Hepatocyte (in vitro differentiated cells): ENCODE results near the gene DLGAP4. TPM values are rescaled to one million over a fixed set of nuclear protein-coding genes. Genes with fewer than 3 reads are reported as not detected.

ENCODE experiments used
- DNase-seq: peaks from one replicate; pipeline ENCODE4 v3.0.0-alpha.2; 2016; ENCODE audit warnings: low spot score
- H2AFZ ChIP-seq: fragments of 200-600 bp; sonication (generic); 2 replicates; pipeline ENCODE4 v1.6.0; 2016; ENCODE audit warnings: antibody characterized with exemption, mild to moderate bottlenecking
- H3K27ac ChIP-seq: fragments of 200-600 bp; sonication (generic); 2 replicates; pipeline ENCODE4 v1.5.1; 2016; ENCODE audit warnings: mild to moderate bottlenecking
- H3K27me3 ChIP-seq: fragments of 200-600 bp; sonication (generic); 2 replicates; pipeline ENCODE4 v1.6.1; 2016
- H3K36me3 ChIP-seq: fragments of 200-600 bp; sonication (generic); replicated peaks from 2 replicates; pipeline ENCODE4 v1.5.1; 2016; ENCODE audit warnings: low read depth; ENCODE audit not compliant: insufficient read depth
- H3K4me1 ChIP-seq: fragments of 200-600 bp; sonication (generic); 2 replicates; pipeline ENCODE4 v1.5.1; 2016; ENCODE audit warnings: mild to moderate bottlenecking, moderate library complexity; ENCODE audit not compliant: insufficient read depth
- H3K4me2 ChIP-seq: fragments of 200-600 bp; sonication (generic); 2 replicates; pipeline ENCODE4 v1.6.0; 2016
- H3K4me3 ChIP-seq: fragments of 200-600 bp; sonication (generic); 2 replicates; pipeline ENCODE4 v1.5.1; 2016; ENCODE audit warnings: mild to moderate bottlenecking
- H3K79me2 ChIP-seq: fragments of 200-600 bp; sonication (generic); 2 replicates; pipeline ENCODE4 v1.6.0; 2017; ENCODE audit warnings: mild to moderate bottlenecking
- H3K9me2 ChIP-seq: fragments of 200-600 bp; sonication (generic); replicated peaks from 2 replicates; pipeline ENCODE4 v1.6.0; 2017; ENCODE audit warnings: mild to moderate bottlenecking; ENCODE audit not compliant: insufficient read depth
- H3K9me3 ChIP-seq: fragments of 200-600 bp; sonication (generic); 2 replicates; pipeline ENCODE4 v1.5.1; 2016; ENCODE audit warnings: low read depth, mild to moderate bottlenecking
- H4K20me1 ChIP-seq: fragments of 200-600 bp; sonication (generic); 2 replicates; pipeline ENCODE4 v1.6.0; 2016; ENCODE audit warnings: mild to moderate bottlenecking; ENCODE audit not compliant: insufficient read depth, poor library complexity, severe bottlenecking
- CTCF ChIP-seq: fragments of 200-600 bp; sonication (generic); IDR thresholded peaks from 2 replicates; pipeline ENCODE4 v1.5.1; 2016; ENCODE audit warnings: antibody characterized with exemption, mild to moderate bottlenecking; ENCODE audit not compliant: poor library complexity
- EZH2 ChIP-seq: fragments of 200-600 bp; sonication (generic); IDR thresholded peaks from 2 replicates; pipeline ENCODE4 v1.6.1; 2016; ENCODE audit warnings: antibody characterized with exemption, mild to moderate bottlenecking, borderline replicate concordance
- EZH2phosphoT487 ChIP-seq: fragments of 200-600 bp; sonication (generic); IDR thresholded peaks from one replicate; pipeline ENCODE4 v1.6.1; 2018; ENCODE audit warnings: antibody characterized with exemption, mild to moderate bottlenecking, low read depth, moderate library complexity; ENCODE audit not compliant: unreplicated experiment, severe bottlenecking
- WGBS: methylation state at CpG from one replicate; pipeline ENCODE4 v1.1.6; 2016; ENCODE audit warnings: low lambda C conversion rate; ENCODE audit errors: missing lambda C conversion rate; 5-methylcytosine and 5-hydroxymethylcytosine counted together
- polyA plus RNA-seq: library from polyadenylated mRNA; unstranded; fragments of >200 nt; fragmentation: Nextera tagmentation; extraction: Ambion mirVana; gene quantifications from 2 replicates; pipeline ENCODE4 v1.2.1, GENCODE V29; 2016
- total RNA-seq: library from RNA; depleted of rRNA; stranded (reverse); fragments of >200 nt; gene quantifications from 2 replicates; pipeline ENCODE4 v1.2.3, GENCODE V29; 2014

DLGAP4 gene
- total and polyA plus RNA-seq, 2 experiments from 2014 or later, result 16.5 to 39.4 TPM

- no peaks in the 10 kb centered on the region for H3K9me2 ChIP-seq
- H3K27ac ChIP-seq, result no peak overlapping the region
- H2AFZ ChIP-seq, result no peak overlapping the region
- H3K36me3 ChIP-seq, result no peaks in the 10 kb centered on the region
- H3K4me2 ChIP-seq, result no peak overlapping the region
- H3K4me3 ChIP-seq, result no peak overlapping the region
- H3K9me3 ChIP-seq, result no peaks in the 10 kb centered on the region
- no peak for DNase-seq
- TF ChIP-seq CTCF (no peak), EZH2phosphoT487 (no peak), EZH2 (no peak)
- no peaks in the 10 kb centered on the region for H3K79me2 ChIP-seq
- 93% methylated on average over 6 of the region's 12 CpGs for WGBS
- H3K4me1 ChIP-seq, result no peaks in the 10 kb centered on the region
- no peaks in the 10 kb centered on the region for H3K27me3 ChIP-seq
- H4K20me1 ChIP-seq, result no peaks in the 10 kb centered on the region
Measured at GRCh38 chr20:36319356-36320260, 13.5 kb downstream of the DLGAP4 start.

- H3K79me2 ChIP-seq, result no peaks in the 10 kb centered on the region
- 68% methylated on average over 7 of the region's 8 CpGs for WGBS
Measured at GRCh38 chr20:36320261-36320897, 14.2 kb downstream of the DLGAP4 start.

GRCh38 chr20:36320898-36321695 lies 15.0 kb downstream of the DLGAP4 start:
- Histone ChIP-seq H3K27me3 (no peaks in the 10 kb centered on the region), H4K20me1 (no peaks in the 10 kb centered on the region), H3K4me1 (no peaks in the 10 kb centered on the region), H3K9me2 (no peaks in the 10 kb centered on the region), H3K4me3 (no peak overlapping the region), H3K9me3 (no peaks in the 10 kb centered on the region), H3K4me2 (no peak overlapping the region), H3K79me2 (no peaks in the 10 kb centered on the region), H3K36me3 (no peaks in the 10 kb centered on the region), H2AFZ (no peak overlapping the region), H3K27ac (no peak overlapping the region)
- 93% methylated on average over 23 of the region's 24 CpGs for WGBS
- no peak for DNase-seq
- TF ChIP-seq EZH2phosphoT487, result no peak
- no peak for TF ChIP-seq CTCF
- no peak for TF ChIP-seq EZH2

More at GRCh38 chr20:36320261-36320897, 14.2 kb downstream of the DLGAP4 start:
- no peak for DNase-seq
- no peaks in the 10 kb centered on the region for H4K20me1 ChIP-seq
- no peak overlapping the region for H3K27ac ChIP-seq
- H3K36me3 ChIP-seq, result no peaks in the 10 kb centered on the region
- H3K27me3 ChIP-seq, result no peaks in the 10 kb centered on the region
- H3K9me3 ChIP-seq, result no peaks in the 10 kb centered on the region
- no peak overlapping the region for H2AFZ ChIP-seq
- no peaks in the 10 kb centered on the region for H3K9me2 ChIP-seq
- H3K4me3 ChIP-seq, result no peak overlapping the region
- no peaks in the 10 kb centered on the region for H3K4me1 ChIP-seq
- no peak overlapping the region for H3K4me2 ChIP-seq
- no peak for TF ChIP-seq CTCF
- no peak for TF ChIP-seq EZH2
